ENCODE measurements around the gene PEX12. TPM values are rescaled to one million over a fixed set of nuclear protein-coding genes. Genes with fewer than 3 reads are reported as not detected.

PEX12 gene
- total and polyA plus RNA-seq, 2 donors (not counting 3 experiments of a cell fraction or from before 2014, with no cell fraction given) = 3.4 to 4.5 TPM

DNA sequence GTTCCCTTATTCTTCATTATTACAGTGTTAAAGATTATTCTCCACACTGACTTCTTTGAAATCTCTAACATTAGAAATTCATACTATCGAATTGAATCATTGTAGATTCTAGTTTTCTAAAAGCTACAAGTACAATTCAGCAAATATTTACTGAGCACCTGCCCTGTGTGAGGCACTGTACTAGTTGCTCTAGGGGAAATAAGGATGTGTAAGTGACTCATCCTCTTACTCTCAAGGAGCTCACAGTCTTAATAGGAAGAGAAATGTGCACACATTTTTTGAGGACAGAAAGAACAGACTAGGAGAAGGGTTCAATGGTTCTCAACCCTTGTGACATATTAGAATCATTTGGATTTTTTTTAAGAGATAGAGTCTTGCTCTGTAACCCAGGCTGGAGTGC is 33.2 kb downstream of the PEX12 start:
- Histone ChIP-seq H3K79me2 (ENCODE audit: control insufficient read depth, insufficient read depth, low read length) (no peaks in the 10 kb centered on the region), H3K27me3 (ENCODE audit: control insufficient read depth in 2 of 2, insufficient read depth in 2 of 2, low read length in 2 of 2) (peaks cover 13 to 28% of the 10 kb centered on the region in 2 experiments), H3K27ac (ENCODE audit: insufficient read depth, low read depth, low read length) (no peak overlapping the region), H3K9me3 (replicated peaks; ENCODE audit: control insufficient read depth, insufficient read depth, low read length) (no peaks in the 10 kb centered on the region), H3K4me2 (ENCODE audit: insufficient read depth, low read length) (no peak overlapping the region), H3K9ac (replicated peaks; ENCODE audit: extremely low read depth, insufficient read depth, low read length) (no peak overlapping the region), H3K36me3 (ENCODE audit: control insufficient read depth in 2 of 2, extremely low read depth in 1 of 2, insufficient read depth in 2 of 2, low read length in 2 of 2) (no peaks in the 10 kb centered on the region), H4K20me1 (replicated peaks; ENCODE audit: control insufficient read depth, extremely low read depth, insufficient read depth, low read length) (no peaks in the 10 kb centered on the region), H3K4me1 (ENCODE audit: control insufficient read depth, extremely low read depth, insufficient read depth, low read length) (peaks cover 30% of the 10 kb centered on the region), H3K4me3 (replicated peaks in 1 of 3; ENCODE audit: insufficient read depth in 1 of 3, low read depth in 1 of 3, low read length in 3 of 3) (no peak overlapping the region), H3K9me1 (replicated peaks; ENCODE audit: control insufficient read depth, extremely low read depth, insufficient read depth, low read length) (no peaks in the 10 kb centered on the region), H2AFZ (ENCODE audit: low read depth, low read length) (no peak overlapping the region)
- dilution Hi-C loops (cut with MboI; ENCODE audit: extremely low pct_ligation_motif_present, low sequenced_read_pairs) (loop anchor here (25.0 kb wide), 1 partner anchor 233 kb away; no protein-coding TSS in a partner anchor), intact Hi-C loops (cut with micrococcal nuclease) (loop anchor here (10.0 kb wide), 2 partner anchors 560 to 1130 kb away; partner anchors contain the start of gene LIG3)
- no TSS peak for BruUV-seq (replicated peaks)
- peak; percentile 19 for TF ChIP-seq FOS (IDR thresholded peaks at IDR 0.05; ENCODE audit: borderline replicate concordance, insufficient read depth, low read length)
- no peak for TF ChIP-seq GATA2 (IDR thresholded peaks at IDR 0.05; ENCODE audit: insufficient read depth, insufficient read length, low read depth, low read length)
- DNase-seq (ENCODE audit: low read depth, low spot score) (no peak), FAIRE-seq (no peak)
- POLR2A ChIA-PET = no interaction called here
- CTCF ChIA-PET = no interaction called here

GRCh38 chr17:35543856-35544255 is 34.5 kb downstream of the PEX12 start:
- DNase-seq (ENCODE audit: low read depth, low spot score) (peak; percentile 57), FAIRE-seq (peak; percentile 66)
- POLR2A ChIA-PET = no interaction called here
- no peak overlapping the region for H2AFZ ChIP-seq (ENCODE audit: low read depth, low read length)
- CTCF ChIA-PET = interaction anchor here (1.0 to 3.5 kb wide), 3 partner anchors 11 to 204 kb away, joined by 4 to 10 read pairs (median 4); no protein-coding TSS in a partner anchor
- H3K9me3 ChIP-seq (replicated peaks; ENCODE audit: control insufficient read depth, insufficient read depth, low read length) = no peaks in the 10 kb centered on the region
- intact Hi-C loops (cut with micrococcal nuclease) (loop anchor here (1.0 to 10.0 kb wide), 6 partner anchors 23 to 1129 kb away; partner anchors contain the start of genes AP2B1, LIG3 and TAF15), dilution Hi-C loops (cut with MboI; ENCODE audit: extremely low pct_ligation_motif_present, low sequenced_read_pairs) (loop anchor here (25.0 kb wide), 1 partner anchor 232 kb away; no protein-coding TSS in a partner anchor)
- BruUV-seq (replicated peaks) = no TSS peak
- no peaks in the 10 kb centered on the region for H4K20me1 ChIP-seq (replicated peaks; ENCODE audit: control insufficient read depth, extremely low read depth, insufficient read depth, low read length)
- peak overlapping the region; percentile 31 for H3K27ac ChIP-seq (ENCODE audit: insufficient read depth, low read depth, low read length)
- H3K4me3 ChIP-seq (replicated peaks in 1 of 3; ENCODE audit: insufficient read depth in 1 of 3, low read depth in 1 of 3, low read length in 3 of 3) = no peak overlapping the region
- H3K4me1 ChIP-seq (ENCODE audit: control insufficient read depth, extremely low read depth, insufficient read depth, low read length) = peaks cover 38% of the 10 kb centered on the region
- peak overlapping the region; percentile 44 for H3K4me2 ChIP-seq (ENCODE audit: insufficient read depth, low read length)
- H3K36me3 ChIP-seq (ENCODE audit: control insufficient read depth in 2 of 2, extremely low read depth in 1 of 2, insufficient read depth in 2 of 2, low read length in 2 of 2) = no peaks in the 10 kb centered on the region
- H3K27me3 ChIP-seq (ENCODE audit: control insufficient read depth in 2 of 2, insufficient read depth in 2 of 2, low read length in 2 of 2) = peaks cover 5 to 19% of the 10 kb centered on the region in 2 experiments
- no peak overlapping the region for H3K9ac ChIP-seq (replicated peaks; ENCODE audit: extremely low read depth, insufficient read depth, low read length)
- no peaks in the 10 kb centered on the region for H3K79me2 ChIP-seq (ENCODE audit: control insufficient read depth, insufficient read depth, low read length)
- TF ChIP-seq POLR2AphosphoS5 (IDR thresholded peaks at IDR 0.05; ENCODE audit: insufficient read depth, low read depth, low read length) = no peak
- peak; percentile 24 for TF ChIP-seq FOS (IDR thresholded peaks at IDR 0.05; ENCODE audit: borderline replicate concordance, insufficient read depth, low read length)
- H3K9me1 ChIP-seq (replicated peaks; ENCODE audit: control insufficient read depth, extremely low read depth, insufficient read depth, low read length) = no peaks in the 10 kb centered on the region
